ENCODE results near the gene UGT2A2.

DNA sequence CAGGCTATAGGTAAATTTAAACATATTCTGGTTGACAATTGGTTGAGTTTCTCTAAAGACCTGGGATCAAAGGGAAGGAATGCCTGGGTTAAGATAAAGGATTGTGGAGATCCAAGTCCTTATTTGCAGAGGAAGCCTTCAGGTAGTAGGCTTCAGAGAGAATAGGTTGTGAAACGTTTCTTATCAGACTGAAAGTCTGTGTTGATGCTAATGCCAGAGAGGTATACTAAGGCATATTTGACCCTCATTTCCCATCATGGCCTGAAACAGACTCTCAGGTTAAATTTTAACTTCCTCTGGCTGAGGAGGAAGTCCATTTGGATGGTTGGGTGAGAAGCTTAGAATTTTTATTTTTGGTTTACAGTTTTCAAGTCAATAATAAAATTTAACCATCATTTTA lies 48.1 kb downstream of the UGT2A2 start:
- TF ChIP-seq, protein P1, sequence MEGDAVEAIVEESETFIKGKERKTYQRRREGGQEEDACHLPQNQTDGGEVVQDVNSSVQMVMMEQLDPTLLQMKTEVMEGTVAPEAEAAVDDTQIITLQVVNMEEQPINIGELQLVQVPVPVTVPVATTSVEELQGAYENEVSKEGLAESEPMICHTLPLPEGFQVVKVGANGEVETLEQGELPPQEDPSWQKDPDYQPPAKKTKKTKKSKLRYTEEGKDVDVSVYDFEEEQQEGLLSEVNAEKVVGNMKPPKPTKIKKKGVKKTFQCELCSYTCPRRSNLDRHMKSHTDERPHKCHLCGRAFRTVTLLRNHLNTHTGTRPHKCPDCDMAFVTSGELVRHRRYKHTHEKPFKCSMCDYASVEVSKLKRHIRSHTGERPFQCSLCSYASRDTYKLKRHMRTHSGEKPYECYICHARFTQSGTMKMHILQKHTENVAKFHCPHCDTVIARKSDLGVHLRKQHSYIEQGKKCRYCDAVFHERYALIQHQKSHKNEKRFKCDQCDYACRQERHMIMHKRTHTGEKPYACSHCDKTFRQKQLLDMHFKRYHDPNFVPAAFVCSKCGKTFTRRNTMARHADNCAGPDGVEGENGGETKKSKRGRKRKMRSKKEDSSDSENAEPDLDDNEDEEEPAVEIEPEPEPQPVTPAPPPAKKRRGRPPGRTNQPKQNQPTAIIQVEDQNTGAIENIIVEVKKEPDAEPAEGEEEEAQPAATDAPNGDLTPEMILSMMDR (IDR thresholded peaks at IDR 0.05; ENCODE audit: low read depth, low read length), result no peak
- no peak for TF ChIP-seq POLR2A (IDR thresholded peaks at IDR 0.05; ENCODE audit: extremely low read depth, insufficient read length)
- TF ChIP-seq, protein P2, sequence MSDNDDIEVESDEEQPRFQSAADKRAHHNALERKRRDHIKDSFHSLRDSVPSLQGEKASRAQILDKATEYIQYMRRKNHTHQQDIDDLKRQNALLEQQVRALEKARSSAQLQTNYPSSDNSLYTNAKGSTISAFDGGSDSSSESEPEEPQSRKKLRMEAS (IDR thresholded peaks at IDR 0.05; ENCODE audit: low read depth, low read length), result no peak
- TF ChIP-seq MYC (IDR thresholded peaks at IDR 0.05; ENCODE audit: low read depth, low read length), result no peak

Data from NB4 (cell line).